ENCODE data around the gene SOCS1.

SOCS1 gene

GRCh38 chr16:11280616-11281522 lies 24.9 kb upstream of the SOCS1 start, which contains the start of gene PRM1:
PRM1 (minus strand) TSS chr16:11281330; CDS start chr16:11281238, 92 bp downstream.
- no peak for TF ChIP-seq TAF1 (IDR thresholded peaks at IDR 0.05; ENCODE audit: borderline replicate concordance, insufficient read depth, low read length)
- no peak for TF ChIP-seq SIN3A (IDR thresholded peaks at IDR 0.05; ENCODE audit: borderline replicate concordance, insufficient read depth, low read length)

DNA sequence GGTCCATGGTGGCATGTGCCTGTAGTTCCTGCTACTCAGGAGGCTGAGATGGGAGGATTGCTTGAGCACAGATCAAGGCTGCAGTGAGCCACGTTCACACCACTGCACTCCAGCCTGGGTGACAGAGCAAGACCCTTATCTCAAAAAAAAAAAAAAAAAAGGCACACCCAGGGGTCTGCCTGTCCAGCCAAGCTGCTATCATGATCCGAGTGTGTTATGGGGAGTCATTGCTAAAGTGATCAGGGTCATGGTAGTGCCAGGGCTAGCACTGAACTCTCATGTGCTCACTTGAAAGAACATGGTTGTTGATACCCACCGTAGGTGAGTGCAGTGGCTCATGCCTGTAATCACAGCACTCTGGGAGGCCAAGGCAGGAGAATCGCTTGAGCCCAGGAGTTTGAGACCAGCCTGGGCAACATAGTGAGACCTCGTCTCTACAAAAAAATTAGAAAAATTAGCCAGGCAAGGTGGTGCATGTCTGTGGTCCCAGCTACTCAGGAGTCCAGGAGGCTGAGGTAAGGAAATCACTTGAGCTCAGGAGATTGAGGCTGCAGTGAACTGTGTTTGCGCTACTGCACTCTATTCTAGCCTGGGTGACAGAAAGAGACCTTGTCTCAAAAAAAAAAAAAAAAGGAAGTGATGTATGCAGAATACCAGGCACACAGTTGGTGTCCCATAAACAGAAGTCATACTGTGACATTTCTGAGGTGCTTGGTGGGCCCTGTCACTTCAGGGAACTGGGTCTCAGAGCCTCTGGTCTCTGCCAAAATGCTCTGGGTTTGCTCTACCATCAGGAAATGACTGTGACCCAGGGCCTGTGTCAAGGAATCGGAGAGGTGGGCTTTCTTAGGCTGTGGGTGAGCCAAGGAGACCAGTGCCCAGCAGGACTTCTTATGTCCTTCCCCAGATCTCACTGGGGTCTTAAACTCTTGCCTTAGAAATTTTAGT lies 23.0 kb upstream of the SOCS1 start:
- no peak for TF ChIP-seq POLR2AphosphoS5 (IDR thresholded peaks at IDR 0.05; ENCODE audit: low read depth, low read length)
- TF ChIP-seq FOXP2 (optimal IDR thresholded peaks at IDR 0.05; ENCODE audit: borderline replicate concordance, extremely low read depth, extremely low read length, insufficient read depth) = no peak
- TF ChIP-seq, protein P1, sequence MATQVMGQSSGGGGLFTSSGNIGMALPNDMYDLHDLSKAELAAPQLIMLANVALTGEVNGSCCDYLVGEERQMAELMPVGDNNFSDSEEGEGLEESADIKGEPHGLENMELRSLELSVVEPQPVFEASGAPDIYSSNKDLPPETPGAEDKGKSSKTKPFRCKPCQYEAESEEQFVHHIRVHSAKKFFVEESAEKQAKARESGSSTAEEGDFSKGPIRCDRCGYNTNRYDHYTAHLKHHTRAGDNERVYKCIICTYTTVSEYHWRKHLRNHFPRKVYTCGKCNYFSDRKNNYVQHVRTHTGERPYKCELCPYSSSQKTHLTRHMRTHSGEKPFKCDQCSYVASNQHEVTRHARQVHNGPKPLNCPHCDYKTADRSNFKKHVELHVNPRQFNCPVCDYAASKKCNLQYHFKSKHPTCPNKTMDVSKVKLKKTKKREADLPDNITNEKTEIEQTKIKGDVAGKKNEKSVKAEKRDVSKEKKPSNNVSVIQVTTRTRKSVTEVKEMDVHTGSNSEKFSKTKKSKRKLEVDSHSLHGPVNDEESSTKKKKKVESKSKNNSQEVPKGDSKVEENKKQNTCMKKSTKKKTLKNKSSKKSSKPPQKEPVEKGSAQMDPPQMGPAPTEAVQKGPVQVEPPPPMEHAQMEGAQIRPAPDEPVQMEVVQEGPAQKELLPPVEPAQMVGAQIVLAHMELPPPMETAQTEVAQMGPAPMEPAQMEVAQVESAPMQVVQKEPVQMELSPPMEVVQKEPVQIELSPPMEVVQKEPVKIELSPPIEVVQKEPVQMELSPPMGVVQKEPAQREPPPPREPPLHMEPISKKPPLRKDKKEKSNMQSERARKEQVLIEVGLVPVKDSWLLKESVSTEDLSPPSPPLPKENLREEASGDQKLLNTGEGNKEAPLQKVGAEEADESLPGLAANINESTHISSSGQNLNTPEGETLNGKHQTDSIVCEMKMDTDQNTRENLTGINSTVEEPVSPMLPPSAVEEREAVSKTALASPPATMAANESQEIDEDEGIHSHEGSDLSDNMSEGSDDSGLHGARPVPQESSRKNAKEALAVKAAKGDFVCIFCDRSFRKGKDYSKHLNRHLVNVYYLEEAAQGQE (IDR thresholded peaks at IDR 0.05; ENCODE audit: insufficient read depth in 1 of 2, low read depth in 2 of 2, low read length in 2 of 2) = no peak
- TF ChIP-seq TAF1 (IDR thresholded peaks at IDR 0.05; ENCODE audit: borderline replicate concordance, insufficient read depth, low read length) = no peak
- no peak for TF ChIP-seq SIN3A (IDR thresholded peaks at IDR 0.05; ENCODE audit: borderline replicate concordance, insufficient read depth, low read length)

- TF ChIP-seq SIN3A (IDR thresholded peaks at IDR 0.05; ENCODE audit: borderline replicate concordance, insufficient read depth, low read length) (no peak), FOXP2 (optimal IDR thresholded peaks at IDR 0.05; ENCODE audit: borderline replicate concordance, extremely low read depth, extremely low read length, insufficient read depth) (no peak), TAF1 (IDR thresholded peaks at IDR 0.05; ENCODE audit: borderline replicate concordance, insufficient read depth, low read length) (no peak), POLR2AphosphoS5 (IDR thresholded peaks at IDR 0.05; ENCODE audit: low read depth, low read length) (no peak)
- TF ChIP-seq, protein P1 (IDR thresholded peaks at IDR 0.05; ENCODE audit: insufficient read depth in 1 of 2, low read depth in 2 of 2, low read length in 2 of 2) = no peak
Measured at GRCh38 chr16:11277607-11278337, 21.8 kb upstream of the SOCS1 start.

DNA sequence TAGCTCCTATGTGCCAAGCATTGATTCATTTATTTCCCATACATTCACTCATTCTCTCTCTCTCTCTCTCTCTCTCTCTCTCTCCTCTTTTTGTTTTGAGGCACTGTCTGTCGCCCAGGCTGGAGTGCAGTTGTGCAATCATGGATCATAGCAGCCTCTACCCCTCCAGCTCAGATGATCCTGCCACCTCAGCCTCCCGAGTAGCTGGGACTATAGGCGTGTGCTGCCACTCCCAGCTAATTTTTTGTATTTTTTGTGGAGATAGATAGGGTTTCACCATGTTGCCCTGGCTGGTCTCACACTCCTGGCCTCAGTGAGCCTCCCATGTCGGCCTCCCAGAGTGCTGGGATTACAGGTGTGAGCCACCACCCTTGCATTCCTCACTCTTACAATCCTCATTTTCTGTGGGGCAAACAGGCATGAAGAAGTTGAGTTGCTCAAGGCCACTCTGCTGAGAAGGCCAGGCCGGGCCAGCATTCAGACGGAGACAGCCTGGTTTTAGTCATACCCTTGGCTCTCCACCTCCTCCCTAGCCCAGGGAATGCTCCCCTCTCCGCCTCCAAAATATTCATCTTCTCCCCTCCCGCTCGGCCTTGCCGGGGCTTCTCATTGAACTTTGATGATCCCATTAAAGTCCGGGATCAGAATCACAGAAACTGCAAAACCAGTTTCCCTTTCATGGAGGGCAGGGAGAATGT lies 21.0 kb upstream of the SOCS1 start:
- TF ChIP-seq SIN3A (IDR thresholded peaks at IDR 0.05; ENCODE audit: borderline replicate concordance, insufficient read depth, low read length) (no peak), POLR2AphosphoS5 (IDR thresholded peaks at IDR 0.05; ENCODE audit: low read depth, low read length) (no peak), FOXP2 (optimal IDR thresholded peaks at IDR 0.05; ENCODE audit: borderline replicate concordance, extremely low read depth, extremely low read length, insufficient read depth) (no peak), TAF1 (IDR thresholded peaks at IDR 0.05; ENCODE audit: borderline replicate concordance, insufficient read depth, low read length) (no peak)
- TF ChIP-seq, protein P1 (IDR thresholded peaks at IDR 0.05; ENCODE audit: insufficient read depth in 1 of 2, low read depth in 2 of 2, low read length in 2 of 2) = no peak

Measured in PFSK-1 (cell line).